ENCODE measurements around the gene CENPVL1.
"Not testable (repeated sequence)": the region's sequence is repeated elsewhere in the genome, so short reads cannot be mapped to it uniquely, and the experiment has no call there.

CENPVL1 gene

GRCh38 chrX:51710277-51711164 lies at the start of gene CENPVL1:
Gene CENPVL1, plus strand, starts transcription at chrX:51710512. Its CDS starts 0 bp downstream, at chrX:51710512.
- not testable (repeated sequence) for DNase-seq (ENCODE audit: low spot score)

- no peak for DNase-seq (ENCODE audit: low spot score)
These were observed 44.3 kb upstream of the CENPVL1 start for GRCh38 chrX:51665981-51666380.

GRCh38 chrX:51679689-51680433 lies 30.5 kb upstream of the CENPVL1 start:
- DNase-seq (ENCODE audit: low spot score): not testable (repeated sequence)

DNA sequence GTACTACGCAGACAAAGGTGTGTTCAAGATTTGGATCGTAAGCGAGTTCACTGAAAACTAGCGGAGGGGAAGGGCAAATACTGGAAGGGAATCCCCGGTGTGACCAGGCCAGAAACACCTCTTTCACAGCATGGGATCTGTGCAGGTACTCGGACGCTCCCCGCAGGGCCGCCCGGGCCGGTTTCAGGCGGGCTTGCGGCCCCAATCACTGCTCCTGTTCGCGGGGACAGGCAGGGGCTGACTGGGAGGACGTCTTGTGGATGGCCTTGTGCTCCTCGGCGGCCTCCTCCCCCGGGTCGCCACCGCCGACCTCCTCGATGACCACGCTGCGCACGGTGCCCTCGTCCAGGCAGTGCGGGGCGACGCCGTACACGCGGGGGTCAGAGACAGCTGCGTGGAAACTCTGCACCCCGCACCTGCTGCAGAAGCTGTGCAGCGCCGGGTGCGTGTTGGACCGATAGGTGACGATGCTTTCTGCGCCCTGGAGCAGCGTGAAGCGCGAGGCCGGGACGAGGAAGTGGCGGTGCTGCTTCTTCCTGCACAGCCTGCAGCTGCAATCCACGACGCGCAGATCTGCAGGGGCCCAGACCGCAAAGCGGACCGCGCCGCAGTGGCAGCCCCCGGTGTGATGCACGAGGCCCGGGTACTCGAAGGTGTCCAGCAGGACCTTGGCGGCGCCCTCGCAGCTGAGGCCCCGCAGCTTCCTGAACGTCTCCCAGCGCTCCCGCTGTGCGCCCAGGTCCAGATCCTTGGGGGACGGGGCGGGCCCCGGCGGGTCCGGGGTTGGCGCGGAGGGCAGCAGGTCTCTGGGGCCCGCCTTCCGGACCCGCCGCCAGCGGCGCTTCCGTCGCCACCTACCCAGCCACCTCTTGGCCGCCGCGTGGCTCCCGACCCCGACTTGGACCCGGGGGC lies 28.2 kb upstream of the CENPVL1 start:
- not testable (repeated sequence) for DNase-seq (ENCODE audit: low spot score)

- not testable (repeated sequence) for DNase-seq (ENCODE audit: low spot score)
These were observed 27.6 kb upstream of the CENPVL1 start, which contains the start of gene CENPVL2 for GRCh38 chrX:51682720-51683062. Gene CENPVL2, minus strand, starts transcription at chrX:51682831. Its CDS starts 0 bp downstream, at chrX:51682831.

DNA sequence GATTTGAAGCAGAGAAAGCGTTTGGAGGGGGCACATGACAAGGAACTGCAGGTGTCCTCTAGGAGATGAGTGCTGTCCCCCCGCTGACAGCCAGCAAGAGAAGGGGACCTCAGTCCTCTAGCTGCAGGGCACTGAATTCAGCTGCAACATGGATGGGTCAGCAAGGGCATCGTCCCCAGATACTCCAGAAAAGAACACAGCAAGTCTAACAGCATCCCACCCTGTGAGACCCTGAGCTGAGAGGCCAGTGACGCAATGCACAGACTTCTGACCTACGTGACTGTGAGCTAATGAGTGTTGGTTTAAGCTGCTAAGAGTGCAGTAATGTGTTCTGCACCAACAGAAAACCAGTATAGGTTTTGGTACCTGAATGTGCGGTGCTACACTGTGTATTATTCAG lies 16.1 kb upstream of the CENPVL1 start:
- no peak for DNase-seq (ENCODE audit: low spot score)

- DNase-seq (ENCODE audit: low spot score): no peak
These were observed 12.9 kb upstream of the CENPVL1 start for GRCh38 chrX:51697397-51697796.

DNA sequence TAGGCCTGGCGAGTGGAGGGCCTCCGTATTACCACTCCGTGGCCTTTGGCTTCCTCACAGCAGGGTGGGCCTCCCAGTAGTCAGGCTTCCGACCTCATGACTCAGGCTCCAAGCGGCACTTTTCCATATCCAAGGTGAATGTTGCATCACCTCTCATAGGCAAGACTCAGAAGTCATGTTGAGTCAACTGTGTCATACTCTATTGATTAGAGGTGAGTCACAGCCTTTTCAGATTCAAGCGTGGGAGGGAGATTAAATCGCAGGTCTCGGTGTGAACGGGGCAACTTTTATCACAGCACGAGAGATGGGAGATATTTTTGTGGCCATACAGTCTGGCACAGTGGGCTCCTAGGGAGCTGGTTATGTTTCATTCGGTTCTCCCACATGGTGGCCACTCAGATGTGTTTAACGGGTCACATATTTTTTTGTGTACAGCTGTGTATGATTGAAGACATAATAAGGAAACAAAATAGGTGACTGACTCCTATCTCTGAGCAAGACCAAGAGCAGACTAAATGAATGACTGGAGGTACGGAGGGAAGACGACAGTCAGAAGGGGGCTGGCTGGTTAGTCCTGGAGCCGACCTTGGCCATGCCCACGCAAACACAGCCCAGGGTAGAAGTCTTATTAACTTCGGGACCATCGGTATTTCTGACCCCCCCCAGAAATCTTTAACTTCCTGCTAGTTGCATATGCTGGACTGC lies 2.8 kb downstream of the CENPVL1 start:
- DNase-seq (ENCODE audit: low spot score): not testable (repeated sequence)

DNA sequence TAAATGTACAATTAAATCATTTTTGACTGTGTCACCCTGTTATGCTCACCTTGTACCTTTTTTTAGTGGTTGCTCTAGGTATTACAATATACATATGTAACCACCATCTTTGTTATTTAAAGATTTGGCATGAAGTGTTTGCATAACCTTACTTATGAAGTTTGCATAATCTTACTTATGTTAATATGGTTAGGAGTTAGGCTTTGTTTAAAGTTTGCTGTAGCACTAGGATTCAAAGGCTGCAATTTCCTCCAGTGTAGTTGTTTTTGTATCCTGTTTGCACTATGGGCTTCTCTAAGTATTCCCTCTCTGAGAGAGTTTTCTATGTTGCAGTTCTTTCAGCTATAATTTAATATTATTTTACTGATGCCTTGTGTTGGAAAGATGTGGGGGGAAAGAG lies 17.9 kb downstream of the CENPVL1 start:
- DNase-seq (ENCODE audit: low spot score): no peak

- no peak for DNase-seq (ENCODE audit: low spot score)
These were observed 26.8 kb downstream of the CENPVL1 start for GRCh38 chrX:51737091-51737490.

DNA sequence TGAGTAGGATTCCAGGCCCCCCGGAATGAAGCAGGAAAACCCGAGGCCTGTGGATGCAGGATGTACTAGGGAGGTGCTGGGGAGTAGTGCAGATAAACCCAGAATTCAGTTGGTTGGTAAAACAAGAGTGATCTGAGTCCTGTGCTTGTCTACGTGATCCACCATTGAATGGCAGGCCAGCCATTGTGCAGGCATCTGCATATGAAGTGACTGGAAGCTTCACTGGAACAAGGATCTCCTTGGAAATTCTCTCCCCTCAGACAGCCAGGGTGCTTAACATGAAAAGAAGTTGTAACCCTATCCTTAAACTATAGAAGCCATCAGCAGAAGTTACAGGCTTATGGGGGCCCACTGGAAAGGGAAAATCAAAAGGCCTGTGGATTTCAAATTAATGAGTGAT lies 32.3 kb downstream of the CENPVL1 start:
- DNase-seq (ENCODE audit: low spot score): no peak

DNA sequence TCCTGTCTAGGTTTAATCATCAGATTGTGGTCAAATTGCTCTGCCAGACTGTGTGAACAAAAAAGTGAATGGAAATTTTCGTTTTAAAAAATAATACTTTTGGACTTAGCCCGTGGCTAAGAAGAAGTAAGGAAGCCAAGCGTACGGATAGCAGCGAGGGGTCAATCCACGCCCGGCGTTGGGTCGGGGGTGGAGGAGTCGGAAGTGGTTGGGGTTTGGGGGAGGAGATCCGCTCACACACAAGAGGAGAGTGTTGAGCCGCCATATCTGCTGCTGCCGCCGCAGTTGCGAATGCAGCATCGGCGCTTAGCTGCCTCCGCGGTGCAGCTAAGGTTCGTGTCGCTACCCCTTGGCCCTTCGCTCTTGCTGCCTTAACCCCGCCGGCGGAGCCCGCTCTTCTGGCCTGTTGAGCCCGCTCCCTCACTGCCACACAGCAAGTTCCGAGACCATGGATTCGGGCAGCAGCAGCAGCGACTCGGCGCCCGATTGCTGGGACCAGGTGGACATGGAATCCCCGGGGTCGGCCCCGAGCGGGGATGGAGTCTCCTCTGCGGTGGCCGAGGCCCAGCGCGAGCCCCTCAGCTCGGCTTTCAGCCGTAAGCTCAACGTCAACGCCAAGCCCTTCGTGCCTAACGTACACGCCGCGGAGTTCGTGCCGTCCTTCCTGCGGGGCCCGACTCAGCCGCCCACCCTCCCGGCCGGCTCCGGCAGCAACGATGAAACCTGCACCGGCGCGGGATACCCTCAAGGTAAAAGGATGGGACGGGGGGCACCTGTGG lies 33.1 kb downstream of the CENPVL1 start, which contains the start of gene GSPT2:
Gene GSPT2, plus strand, starts transcription at position 264 of the 779 bp plus-strand sequence. Its CDS starts 185 bp downstream, at position 449.
- peak; percentile 27 for DNase-seq (ENCODE audit: low spot score)

DNA sequence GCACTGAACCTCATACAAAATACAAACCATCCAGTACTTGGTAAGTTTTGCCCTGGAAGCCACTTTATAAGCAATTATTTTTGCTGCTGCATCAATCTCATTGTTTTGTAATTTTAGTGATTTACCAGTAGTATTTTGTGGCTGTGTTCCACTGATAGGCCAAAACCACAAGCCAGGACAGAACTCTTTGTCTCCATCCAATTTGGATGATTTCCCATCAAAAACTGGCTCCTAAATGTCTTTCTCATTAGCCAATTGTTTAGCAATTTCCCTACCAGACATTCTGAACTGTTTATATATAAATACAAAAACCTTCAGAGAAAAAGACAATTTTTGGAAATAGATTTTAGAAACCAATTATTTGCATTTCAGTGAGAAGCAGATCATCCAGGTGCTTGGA lies 37.4 kb downstream of the CENPVL1 start:
- no peak for DNase-seq (ENCODE audit: low spot score)

GRCh38 chrX:51759055-51759839 lies 48.9 kb downstream of the CENPVL1 start:
- DNase-seq (ENCODE audit: low spot score): no peak

DNA sequence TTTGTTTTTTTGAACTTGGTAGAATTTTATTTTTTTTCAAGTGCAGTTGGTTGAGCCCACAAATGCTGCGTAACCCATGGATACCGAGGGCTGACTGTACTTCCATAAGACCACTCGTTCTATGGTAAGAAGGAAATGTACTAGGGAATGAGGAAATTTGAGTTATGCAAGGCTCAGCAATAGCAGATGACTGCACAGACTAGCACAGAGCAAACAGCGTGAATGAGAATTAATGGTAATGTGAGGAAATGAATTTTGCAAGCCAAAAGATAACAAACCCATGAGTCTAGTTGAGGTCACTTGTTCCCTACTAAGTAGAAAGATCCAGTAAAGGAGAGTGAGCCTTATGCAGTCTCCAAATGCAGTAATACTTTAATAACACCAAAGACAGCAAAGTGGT lies 50.3 kb downstream of the CENPVL1 start:
- DNase-seq (ENCODE audit: low spot score): no peak

Data from D341Med (cell line).